SKM-1 (cell line): ENCODE results near the gene ZNF697.
"Not testable (repeated sequence)": the region's sequence is repeated elsewhere in the genome, so short reads cannot be mapped to it uniquely, and the experiment has no call there.

ENCODE experiments used
- DNase-seq: peaks from one replicate; lab custom pipeline; 2025; ENCODE audit not compliant: unreplicated experiment; lab: John Stamatoyannopoulos, UW

Gene ZNF697

GRCh38 chr1:119632103-119632490 is 16.0 kb downstream of the ZNF697 start:
- no peak for DNase-seq

GRCh38 chr1:119631433-119632102 is 16.5 kb downstream of the ZNF697 start:
- DNase-seq = no peak

GRCh38 chr1:119631086-119631432 is 17.0 kb downstream of the ZNF697 start:
- no peak for DNase-seq

- DNase-seq = no peak
These were observed 21.2 kb downstream of the ZNF697 start for GRCh38 chr1:119626841-119627240.

GRCh38 chr1:119626011-119626545 is 22.0 kb downstream of the ZNF697 start:
- no peak for DNase-seq

GRCh38 chr1:119623678-119624077 is 24.4 kb downstream of the ZNF697 start:
- DNase-seq = no peak

GRCh38 chr1:119623193-119623515 is 24.9 kb downstream of the ZNF697 start:
- DNase-seq = no peak

GRCh38 chr1:119622311-119623192 is 25.5 kb downstream of the ZNF697 start:
- DNase-seq = no peak

- DNase-seq = no peak
These were observed 26.4 kb downstream of the ZNF697 start for GRCh38 chr1:119621705-119622104.

GRCh38 chr1:119617751-119618691 is 30.0 kb downstream of the ZNF697 start:
- DNase-seq = no peak

- DNase-seq = peak; percentile 64
These were observed 31.3 kb downstream of the ZNF697 start for GRCh38 chr1:119616748-119617147.

GRCh38 chr1:119615100-119615499 is 33.0 kb downstream of the ZNF697 start:
- not testable (repeated sequence) for DNase-seq

- peak; percentile 51 for DNase-seq
These were observed 34.0 kb downstream of the ZNF697 start for GRCh38 chr1:119613769-119614720.

- peak; percentile 6 for DNase-seq
These were observed 36.4 kb downstream of the ZNF697 start for GRCh38 chr1:119611701-119612113.

- DNase-seq = not testable (repeated sequence)
These were observed 39.2 kb downstream of the ZNF697 start for GRCh38 chr1:119608816-119609215.

- peak; percentile 78 for DNase-seq
These were observed 40.8 kb downstream of the ZNF697 start for GRCh38 chr1:119607087-119607807.

- no peak for DNase-seq
These were observed 41.7 kb downstream of the ZNF697 start for GRCh38 chr1:119606394-119606793.

- DNase-seq = no peak
These were observed 42.4 kb downstream of the ZNF697 start for GRCh38 chr1:119605686-119606085.

- DNase-seq = not testable (repeated sequence)
These were observed 43.0 kb downstream of the ZNF697 start for GRCh38 chr1:119605080-119605479.
